Stimulated activated CD4-positive, alpha-beta T cell treated with anti-CD3 and anti-CD28 coated beads, Interleukin-15, amount 100 ng/mL, for 48 hours (primary cell): ENCODE results near the gene CD44.
A peak's percentile ranks its signal among the peaks of the same experiment; 100 is the strongest.

ENCODE experiments used
- DNase-seq, 2 donors: peaks; one replicate each; pipeline ENCODE4 v3.0.0-alpha.2; 2020; ENCODE audit warnings: low read depth in 2 of 2

CD44 gene

GRCh38 chr11:35237860-35238715 lies 99.1 kb downstream of the CD44 start:
- DNase-seq: peak; percentile 36 to 61

GRCh38 chr11:35238882-35239281 lies 99.9 kb downstream of the CD44 start:
- DNase-seq: no peak

- no peak for DNase-seq
Observed at GRCh38 chr11:35239471-35240075, 100.6 kb downstream of the CD44 start.

GRCh38 chr11:35241083-35241482 lies 102.1 kb downstream of the CD44 start:
- DNase-seq: no peak

GRCh38 chr11:35241531-35241930 lies 102.6 kb downstream of the CD44 start:
- DNase-seq: no peak

GRCh38 chr11:35242412-35243242 lies 103.7 kb downstream of the CD44 start:
- no peak for DNase-seq

GRCh38 chr11:35243774-35244173 lies 104.8 kb downstream of the CD44 start:
- DNase-seq: no peak

- DNase-seq: no peak
Observed at GRCh38 chr11:35245056-35245455, 106.1 kb downstream of the CD44 start.

GRCh38 chr11:35245786-35246185 lies 106.8 kb downstream of the CD44 start:
- no peak for DNase-seq

- DNase-seq: no peak
Observed at GRCh38 chr11:35246745-35247144, 107.8 kb downstream of the CD44 start.

GRCh38 chr11:35247428-35247827 lies 108.5 kb downstream of the CD44 start:
- peak in 1 of 2 donors; percentile 12 for DNase-seq

- no peak for DNase-seq
Observed at GRCh38 chr11:35247863-35248262, 108.9 kb downstream of the CD44 start.

GRCh38 chr11:35248558-35249323 lies 109.8 kb downstream of the CD44 start:
- no peak for DNase-seq

GRCh38 chr11:35250192-35250591 lies 111.2 kb downstream of the CD44 start:
- no peak for DNase-seq

- no peak for DNase-seq
Observed at GRCh38 chr11:35250621-35251020, 111.7 kb downstream of the CD44 start.

- no peak for DNase-seq
Observed at GRCh38 chr11:35253237-35253636, 114.3 kb downstream of the CD44 start.

GRCh38 chr11:35255514-35255913 lies 116.5 kb downstream of the CD44 start:
- DNase-seq: no peak

- no peak for DNase-seq
Observed at GRCh38 chr11:35256296-35256695, 117.3 kb downstream of the CD44 start.

- DNase-seq: no peak
Observed at GRCh38 chr11:35257281-35257680, 118.3 kb downstream of the CD44 start.

- DNase-seq: no peak
Observed at GRCh38 chr11:35259529-35259928, 120.6 kb downstream of the CD44 start.

GRCh38 chr11:35260342-35260985 lies 121.5 kb downstream of the CD44 start:
- DNase-seq: no peak
